ENCODE results near the gene KMT2C.
"Not testable (repeated sequence)": the region's sequence is repeated elsewhere in the genome, so short reads cannot be mapped to it uniquely, and the experiment has no call there.

DNA sequence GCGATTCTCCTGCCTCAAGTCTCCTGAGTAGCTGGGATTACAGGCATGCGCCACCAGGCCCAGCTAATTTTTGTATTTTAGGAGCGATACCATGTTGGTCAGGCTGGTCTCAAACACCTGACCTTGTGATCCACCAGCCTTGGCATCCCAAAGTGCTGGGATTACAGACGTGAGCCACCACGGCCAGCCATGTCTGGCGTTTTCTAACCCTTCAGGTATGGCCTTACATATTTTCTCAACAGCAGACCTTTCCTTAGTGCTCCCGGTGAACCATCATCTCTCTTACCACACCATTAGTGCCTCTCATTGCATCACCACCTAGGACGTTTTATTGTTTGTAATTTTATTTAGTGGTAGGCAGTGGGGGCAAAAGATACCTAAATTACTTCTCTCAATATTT, 194.5 kb downstream of the KMT2C start:
- TF ChIP-seq EZH2phosphoT487 (IDR thresholded peaks at IDR 0.05; ENCODE audit: low read length); CTCF (IDR thresholded peaks at IDR 0.05; ENCODE audit: low read length); EZH2 (optimal IDR thresholded peaks at IDR 0.05; ENCODE audit: low read depth, low read length): not testable (repeated sequence)
